SHP77 (cell line): ENCODE data around the gene CCNG1.

Source experiments
- DNase-seq, 2 experiments: peaks; one replicate each; lab custom pipeline; 2025; lab: John Stamatoyannopoulos, UW

Gene CCNG1

GRCh38 chr5:163489745-163490075 is 52.3 kb downstream of the CCNG1 start:
- no peak for DNase-seq
